BE2C (cell line): ENCODE data around the gene TOR2A.

Experiments
- DNase-seq: peaks from one replicate; pipeline ENCODE4 v3.0.0-alpha.2; 2020
- H3K27me3 ChIP-seq: fragments of 250-450 bp; sonication (Bioruptor Pico); 2 replicates; pipeline ENCODE4 v1.5.1; 2020; ENCODE audit warnings: mild to moderate bottlenecking
- H3K36me3 ChIP-seq: fragments of 250-450 bp; sonication (Bioruptor Pico); 2 replicates; pipeline ENCODE4 v1.5.1; 2020; ENCODE audit warnings: mild to moderate bottlenecking
- H3K4me1 ChIP-seq: fragments of 250-450 bp; sonication (Bioruptor Pico); 2 replicates; pipeline ENCODE4 v1.5.1; 2020
- H3K4me3 ChIP-seq: 2 replicates; pipeline ENCODE4 v1.5.1; 2011; ENCODE audit warnings: low read depth, low read length
- H3K9me3 ChIP-seq: fragments of 250-450 bp; sonication (Bioruptor Pico); 2 replicates; pipeline ENCODE4 v1.5.1; 2020
- CTCF ChIP-seq: IDR thresholded peaks from 2 replicates; pipeline ENCODE4 v1.5.1; 2012; ENCODE audit warnings: mild to moderate bottlenecking, low read depth, low read length

Gene TOR2A

DNA sequence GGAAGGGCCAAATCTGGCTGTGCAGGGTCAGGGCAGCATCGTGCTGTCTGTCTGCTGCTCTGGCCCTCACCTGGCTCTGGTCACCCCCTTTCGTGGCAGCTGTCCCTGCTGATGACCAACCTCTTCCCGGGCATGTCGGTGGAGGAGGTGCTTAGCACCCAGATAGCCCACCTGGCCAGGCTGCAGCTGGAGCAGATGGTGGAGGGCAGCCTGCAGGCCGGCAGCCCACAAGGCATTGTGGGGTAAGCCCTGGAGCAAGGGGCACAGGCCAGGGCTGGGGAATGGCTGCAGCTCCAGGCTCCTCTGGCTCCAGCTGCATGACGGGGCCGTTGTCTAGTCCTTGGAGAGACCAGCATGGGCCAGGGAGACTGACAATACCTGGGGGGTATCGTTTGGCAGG is 8.2 kb downstream of the TOR2A start:
- H3K4me3 ChIP-seq, result no peak overlapping the region
- TF ChIP-seq CTCF, result no peak
- DNase-seq, result no peak

DNA sequence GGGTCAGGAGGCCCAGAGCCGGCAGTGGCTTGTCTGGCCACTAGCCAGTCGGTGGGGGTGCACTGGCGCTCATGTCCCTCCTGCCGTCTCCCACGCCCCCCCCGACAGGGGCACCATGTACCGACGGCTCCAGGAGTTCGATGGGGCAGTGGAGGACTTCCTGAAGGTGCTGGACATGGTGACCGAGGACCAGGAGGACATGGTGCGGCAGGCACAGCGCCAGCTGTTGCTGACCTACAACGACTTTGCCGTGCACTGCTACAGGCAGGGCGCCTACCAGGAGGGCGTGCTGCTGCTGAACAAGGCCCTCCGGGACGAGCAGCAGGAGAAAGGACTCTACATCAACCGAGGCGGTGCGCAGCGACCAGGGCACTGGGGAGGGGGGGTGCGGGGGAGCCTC is 11.1 kb downstream of the TOR2A start:
- TF ChIP-seq CTCF, result no peak
- Histone ChIP-seq H3K9me3 (no peaks in the 10 kb centered on the region), H3K36me3 (no peaks in the 10 kb centered on the region), H3K4me3 (peak overlapping the region; percentile 65), H3K27me3 (no peaks in the 10 kb centered on the region), H3K4me1 (peaks cover 11% of the 10 kb centered on the region; the same call in 1 of the 2 replicates)
- DNase-seq, result peak; percentile 72

More for the DNA sequence above, 8.2 kb downstream of the TOR2A start:
- peaks cover 5% of the 10 kb centered on the region; the same call in 1 of the 2 replicates for H3K4me1 ChIP-seq
- no peaks in the 10 kb centered on the region for H3K9me3 ChIP-seq
- no peaks in the 10 kb centered on the region for H3K27me3 ChIP-seq
- no peaks in the 10 kb centered on the region for H3K36me3 ChIP-seq

GRCh38 chr9:127723444-127723843 is 11.7 kb downstream of the TOR2A start:
- no peaks in the 10 kb centered on the region for H3K27me3 ChIP-seq
- H3K4me3 ChIP-seq, result peak overlapping the region; percentile 65
- TF ChIP-seq CTCF, result no peak
- H3K4me1 ChIP-seq, result peaks cover 11% of the 10 kb centered on the region; the same call in 1 of the 2 replicates
- no peaks in the 10 kb centered on the region for H3K9me3 ChIP-seq
- no peak for DNase-seq
- H3K36me3 ChIP-seq, result no peaks in the 10 kb centered on the region

- DNase-seq, result no peak
- Histone ChIP-seq H3K9me3 (no peaks in the 10 kb centered on the region), H3K4me3 (no peak overlapping the region), H3K36me3 (no peaks in the 10 kb centered on the region), H3K27me3 (no peaks in the 10 kb centered on the region), H3K4me1 (peaks cover 11% of the 10 kb centered on the region; the same call in 1 of the 2 replicates)
- TF ChIP-seq CTCF, result no peak
Observed at GRCh38 chr9:127723013-127723412, 12.1 kb downstream of the TOR2A start.

GRCh38 chr9:127722055-127722745 is 12.9 kb downstream of the TOR2A start:
- H3K9me3 ChIP-seq, result no peaks in the 10 kb centered on the region
- TF ChIP-seq CTCF, result no peak
- H3K27me3 ChIP-seq, result no peaks in the 10 kb centered on the region
- no peak overlapping the region for H3K4me3 ChIP-seq
- DNase-seq, result no peak
- H3K36me3 ChIP-seq, result no peaks in the 10 kb centered on the region
- peaks cover 11% of the 10 kb centered on the region; the same call in 1 of the 2 replicates for H3K4me1 ChIP-seq

DNA sequence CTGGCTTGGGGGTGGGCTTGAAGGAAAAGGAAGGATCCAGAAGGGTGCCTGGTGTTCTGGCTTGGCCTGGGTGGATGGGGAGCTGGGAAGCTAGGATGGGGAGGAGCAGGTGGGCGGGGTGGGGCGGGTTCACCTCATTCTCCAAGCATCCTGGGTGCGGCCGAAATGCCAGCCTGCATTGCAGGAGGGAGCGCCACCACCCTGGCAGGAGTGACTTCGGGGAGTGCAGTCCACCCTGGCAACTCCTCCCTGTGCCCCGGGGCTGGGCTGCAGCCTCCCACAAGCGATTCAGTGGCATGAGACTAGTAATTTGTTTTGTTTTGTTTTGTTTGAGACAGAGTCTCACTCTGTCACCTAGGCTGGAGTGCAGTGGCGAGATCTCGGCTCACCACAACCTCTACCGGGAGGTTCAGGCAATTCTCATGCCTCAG is 13.7 kb downstream of the TOR2A start:
- no peak for DNase-seq
- Histone ChIP-seq H3K4me3 (no peak overlapping the region), H3K27me3 (no peaks in the 10 kb centered on the region), H3K9me3 (no peaks in the 10 kb centered on the region), H3K36me3 (no peaks in the 10 kb centered on the region), H3K4me1 (peaks cover 11% of the 10 kb centered on the region; the same call in 1 of the 2 replicates)
- TF ChIP-seq CTCF, result no peak
